Activated CD4-positive, alpha-beta T cell treated with anti-CD3 and anti-CD28 coated beads, Interleukin-2, amount 10 ng/mL, durations not matched to agents 7 days and 5 days (primary cell): ENCODE measurements around the gene SPRED1. TPM values are rescaled to one million over a fixed set of nuclear protein-coding genes. Genes with fewer than 3 reads are reported as not detected.

Experiments
- CTCF ChIA-PET: fragments of 350-600 bp; sonication (Branson Sonifier 250); formaldehyde crosslinking; loops from one replicate; lab custom pipeline; 2021; ENCODE audit warnings: antibody characterized with exemption; lab: Charles Lee
- POLR2A ChIA-PET: fragments of 350-600 bp; sonication (Branson Sonifier 250); formaldehyde crosslinking; loops from one replicate; lab custom pipeline; 2021; ENCODE audit warnings: antibody characterized with exemption; lab: Charles Lee
- DNase-seq: peaks from one replicate; pipeline ENCODE4 v3.0.0-alpha.2; 2020
- H3K27ac Mint-ChIP-seq: one replicate; pipeline ENCODE4 v1.8.0; 2021; ENCODE audit warnings: mild to moderate bottlenecking, moderate library complexity, mixed read lengths
- H3K27me3 Mint-ChIP-seq: one replicate; pipeline ENCODE4 v1.8.0; 2021; ENCODE audit warnings: mixed read lengths
- H3K36me3 Mint-ChIP-seq: one replicate; pipeline ENCODE4 v1.8.0; 2021; ENCODE audit warnings: low read depth, mixed read lengths
- H3K4me1 Mint-ChIP-seq: one replicate; pipeline ENCODE4 v1.8.0; 2021; ENCODE audit warnings: mixed read lengths
- H3K4me3 Mint-ChIP-seq: one replicate; pipeline ENCODE4 v1.8.0; 2021; ENCODE audit warnings: mild to moderate bottlenecking, moderate library complexity, mixed read lengths
- H3K9me3 Mint-ChIP-seq: one replicate; pipeline ENCODE4 v1.8.0; 2021; ENCODE audit warnings: mixed read lengths
- total RNA-seq, 2 experiments: library from RNA; stranded (reverse); gene quantifications; one replicate each; pipeline ENCODE4 v1.2.3, GENCODE V29; 2021

Gene SPRED1
- total RNA-seq, 2 experiments from 2014 or later, result 0.15 to 0.29 TPM

GRCh38 chr15:38243278-38244055 lies 9.2 kb upstream of the SPRED1 start:
- H3K4me3 Mint-ChIP-seq, result no peak overlapping the region
- peaks cover 35% of the 10 kb centered on the region for H3K27me3 Mint-ChIP-seq
- ChIA-PET POLR2A (no interaction called here), CTCF (no interaction called here)
- no peak overlapping the region for H3K27ac Mint-ChIP-seq
- no peaks in the 10 kb centered on the region for H3K36me3 Mint-ChIP-seq
- H3K9me3 Mint-ChIP-seq, result no peaks in the 10 kb centered on the region
- no peak for DNase-seq
- H3K4me1 Mint-ChIP-seq, result no peaks in the 10 kb centered on the region

GRCh38 chr15:38247336-38247735 lies 5.3 kb upstream of the SPRED1 start:
- H3K4me1 Mint-ChIP-seq, result peaks cover 14% of the 10 kb centered on the region
- no peak for DNase-seq
- H3K4me3 Mint-ChIP-seq, result no peak overlapping the region
- H3K36me3 Mint-ChIP-seq, result no peaks in the 10 kb centered on the region
- ChIA-PET POLR2A (no interaction called here), CTCF (no interaction called here)
- no peak overlapping the region for H3K27ac Mint-ChIP-seq
- peaks cover 60% of the 10 kb centered on the region for H3K27me3 Mint-ChIP-seq
- no peaks in the 10 kb centered on the region for H3K9me3 Mint-ChIP-seq

GRCh38 chr15:38253351-38253781 lies 730 bp downstream of the SPRED1 start:
- H3K36me3 Mint-ChIP-seq, result no peaks in the 10 kb centered on the region
- no peak overlapping the region for H3K27ac Mint-ChIP-seq
- H3K27me3 Mint-ChIP-seq, result peaks cover 70% of the 10 kb centered on the region
- H3K9me3 Mint-ChIP-seq, result no peaks in the 10 kb centered on the region
- peaks cover 32% of the 10 kb centered on the region for H3K4me1 Mint-ChIP-seq
- ChIA-PET POLR2A (interaction anchor here (0.6 kb wide), 1 partner anchor 209 kb away, joined by 3 read pairs; no protein-coding TSS in a partner anchor), CTCF (interaction anchor here (0.6 kb wide), 2 partner anchors 120 to 1415 kb away, joined by 3 to 4 read pairs; no protein-coding TSS in a partner anchor)
- no peak for DNase-seq
- H3K4me3 Mint-ChIP-seq, result peak overlapping the region; percentile 58

GRCh38 chr15:38254051-38254883 lies 1.6 kb downstream of the SPRED1 start:
- POLR2A ChIA-PET, result interaction anchor here (0.6 kb wide), 1 partner anchor 1545 kb away, joined by 3 read pairs; no protein-coding TSS in a partner anchor
- CTCF ChIA-PET, result interaction anchor here (0.6 kb wide), 3 partner anchors 18 to 1414 kb away, joined by 3 to 5 read pairs (median 4); no protein-coding TSS in a partner anchor
- H3K27me3 Mint-ChIP-seq, result peaks cover 62% of the 10 kb centered on the region
- peak; percentile 13 for DNase-seq
- peaks cover 32% of the 10 kb centered on the region for H3K4me1 Mint-ChIP-seq
- no peak overlapping the region for H3K27ac Mint-ChIP-seq
- H3K36me3 Mint-ChIP-seq, result no peaks in the 10 kb centered on the region
- H3K4me3 Mint-ChIP-seq, result peak overlapping the region; percentile 58
- no peaks in the 10 kb centered on the region for H3K9me3 Mint-ChIP-seq

GRCh38 chr15:38255690-38256089 lies 3.1 kb downstream of the SPRED1 start:
- no peak overlapping the region for H3K27ac Mint-ChIP-seq
- POLR2A ChIA-PET, result no interaction called here
- no peaks in the 10 kb centered on the region for H3K9me3 Mint-ChIP-seq
- no peak for DNase-seq
- no peak overlapping the region for H3K4me3 Mint-ChIP-seq
- CTCF ChIA-PET, result no interaction called here
- no peaks in the 10 kb centered on the region for H3K36me3 Mint-ChIP-seq
- peaks cover 31% of the 10 kb centered on the region for H3K4me1 Mint-ChIP-seq
- peaks cover 48% of the 10 kb centered on the region for H3K27me3 Mint-ChIP-seq

GRCh38 chr15:38257676-38258075 lies 5.0 kb downstream of the SPRED1 start:
- H3K9me3 Mint-ChIP-seq, result no peaks in the 10 kb centered on the region
- peaks cover 18% of the 10 kb centered on the region for H3K4me1 Mint-ChIP-seq
- ChIA-PET CTCF (no interaction called here), POLR2A (no interaction called here)
- no peaks in the 10 kb centered on the region for H3K36me3 Mint-ChIP-seq
- H3K27me3 Mint-ChIP-seq, result peaks cover 36% of the 10 kb centered on the region
- DNase-seq, result no peak
- no peak overlapping the region for H3K27ac Mint-ChIP-seq
- H3K4me3 Mint-ChIP-seq, result no peak overlapping the region

- ChIA-PET CTCF (no interaction called here), POLR2A (no interaction called here)
- H3K27ac Mint-ChIP-seq, result no peak overlapping the region
- H3K9me3 Mint-ChIP-seq, result no peaks in the 10 kb centered on the region
- H3K36me3 Mint-ChIP-seq, result no peaks in the 10 kb centered on the region
- H3K27me3 Mint-ChIP-seq, result peaks cover 24% of the 10 kb centered on the region
- no peak for DNase-seq
- H3K4me3 Mint-ChIP-seq, result no peak overlapping the region
- H3K4me1 Mint-ChIP-seq, result peaks cover 6% of the 10 kb centered on the region
Measured at GRCh38 chr15:38259134-38259533, 6.5 kb downstream of the SPRED1 start.

- CTCF ChIA-PET, result no interaction called here
- Mint-ChIP-seq H3K9me3 (no peaks in the 10 kb centered on the region), H3K36me3 (no peaks in the 10 kb centered on the region), H3K4me3 (no peak overlapping the region), H3K27ac (no peak overlapping the region), H3K4me1 (no peaks in the 10 kb centered on the region), H3K27me3 (peaks cover 15% of the 10 kb centered on the region)
- POLR2A ChIA-PET, result no interaction called here
- no peak for DNase-seq
Measured at GRCh38 chr15:38260077-38260476, 7.4 kb downstream of the SPRED1 start.

- CTCF ChIA-PET, result no interaction called here
- no peaks in the 10 kb centered on the region for H3K36me3 Mint-ChIP-seq
- no peak overlapping the region for H3K4me3 Mint-ChIP-seq
- H3K9me3 Mint-ChIP-seq, result no peaks in the 10 kb centered on the region
- POLR2A ChIA-PET, result no interaction called here
- no peaks in the 10 kb centered on the region for H3K27me3 Mint-ChIP-seq
- DNase-seq, result no peak
- H3K27ac Mint-ChIP-seq, result no peak overlapping the region
- H3K4me1 Mint-ChIP-seq, result no peaks in the 10 kb centered on the region
Measured at GRCh38 chr15:38263251-38263650, 10.6 kb downstream of the SPRED1 start.

GRCh38 chr15:38263996-38264395 lies 11.4 kb downstream of the SPRED1 start:
- ChIA-PET CTCF (no interaction called here), POLR2A (no interaction called here)
- no peak for DNase-seq
- no peak overlapping the region for H3K27ac Mint-ChIP-seq
- H3K9me3 Mint-ChIP-seq, result no peaks in the 10 kb centered on the region
- no peaks in the 10 kb centered on the region for H3K27me3 Mint-ChIP-seq
- no peaks in the 10 kb centered on the region for H3K36me3 Mint-ChIP-seq
- H3K4me1 Mint-ChIP-seq, result no peaks in the 10 kb centered on the region
- H3K4me3 Mint-ChIP-seq, result no peak overlapping the region

- H3K4me1 Mint-ChIP-seq, result no peaks in the 10 kb centered on the region
- H3K27me3 Mint-ChIP-seq, result no peaks in the 10 kb centered on the region
- no peak overlapping the region for H3K4me3 Mint-ChIP-seq
- ChIA-PET CTCF (no interaction called here), POLR2A (no interaction called here)
- no peaks in the 10 kb centered on the region for H3K9me3 Mint-ChIP-seq
- no peak overlapping the region for H3K27ac Mint-ChIP-seq
- H3K36me3 Mint-ChIP-seq, result no peaks in the 10 kb centered on the region
- DNase-seq, result no peak
Measured at GRCh38 chr15:38266247-38266986, 13.8 kb downstream of the SPRED1 start.

GRCh38 chr15:38267421-38268022 lies 14.9 kb downstream of the SPRED1 start:
- H3K4me3 Mint-ChIP-seq, result no peak overlapping the region
- no peaks in the 10 kb centered on the region for H3K4me1 Mint-ChIP-seq
- no peaks in the 10 kb centered on the region for H3K36me3 Mint-ChIP-seq
- no peak for DNase-seq
- H3K27me3 Mint-ChIP-seq, result peaks cover 3% of the 10 kb centered on the region
- H3K27ac Mint-ChIP-seq, result no peak overlapping the region
- POLR2A ChIA-PET, result no interaction called here
- CTCF ChIA-PET, result no interaction called here
- no peaks in the 10 kb centered on the region for H3K9me3 Mint-ChIP-seq
